Stimulated activated CD8-positive, alpha-beta memory T cell treated with anti-CD3 and anti-CD28 coated beads, Interleukin-7, amount 100 ng/mL, for 1 hour (primary cell): ENCODE measurements around the gene RPS18.
"Not testable (repeated sequence)": the region's sequence is repeated elsewhere in the genome, so short reads cannot be mapped to it uniquely, and the experiment has no call there.

ENCODE experiments used
- DNase-seq, 2 donors: peaks; one replicate each; pipeline ENCODE4 v3.0.0-alpha.2; 2020; ENCODE audit warnings: low read depth in 2 of 2

The RPS18 gene

DNA sequence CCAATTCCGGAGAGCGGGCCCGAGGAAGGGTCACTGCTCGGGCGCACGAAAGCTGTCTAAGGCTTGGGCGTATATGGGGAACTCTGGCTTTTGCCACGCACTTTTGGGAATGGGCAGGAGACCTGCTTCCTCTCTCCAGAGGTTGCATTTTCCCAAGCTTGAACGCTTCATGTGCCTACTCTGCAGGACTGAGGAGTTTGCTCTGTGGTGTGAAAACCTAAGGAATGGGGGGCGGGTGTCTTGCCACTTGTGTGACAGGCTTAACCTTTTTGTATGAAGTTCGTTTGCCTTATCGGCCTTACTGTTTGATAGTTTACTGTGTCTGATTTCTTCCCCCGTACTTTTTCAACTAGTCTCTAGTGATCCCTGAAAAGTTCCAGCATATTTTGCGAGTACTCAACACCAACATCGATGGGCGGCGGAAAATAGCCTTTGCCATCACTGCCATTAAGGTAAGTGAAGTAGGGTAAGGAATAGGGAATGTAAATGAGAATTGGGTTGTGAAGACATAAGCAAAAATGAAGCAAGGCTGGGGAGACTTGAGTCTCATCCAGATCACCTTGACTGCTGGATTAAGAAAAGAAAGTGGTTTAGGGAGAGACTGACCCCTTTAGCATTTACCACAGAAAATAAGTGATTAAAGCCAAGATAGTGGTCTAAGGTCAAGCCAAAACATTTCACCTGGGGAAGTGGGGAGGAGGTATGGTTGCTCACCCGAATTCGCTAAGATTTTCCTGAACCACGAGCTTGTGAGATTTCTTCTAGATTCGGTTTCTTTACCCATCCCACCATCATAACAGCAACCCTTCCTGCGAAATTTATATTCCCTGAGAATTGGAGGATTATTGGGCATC, 627 bp downstream of the RPS18 start:
- no peak for DNase-seq

- DNase-seq: no peak
Observed at GRCh38 chr6:33273129-33273923, 1.5 kb downstream of the RPS18 start.

- DNase-seq: no peak
Observed at GRCh38 chr6:33273924-33274902, 2.3 kb downstream of the RPS18 start.

- not testable (repeated sequence) for DNase-seq
Observed at GRCh38 chr6:33275795-33276580, 4.1 kb downstream of the RPS18 start.

DNA sequence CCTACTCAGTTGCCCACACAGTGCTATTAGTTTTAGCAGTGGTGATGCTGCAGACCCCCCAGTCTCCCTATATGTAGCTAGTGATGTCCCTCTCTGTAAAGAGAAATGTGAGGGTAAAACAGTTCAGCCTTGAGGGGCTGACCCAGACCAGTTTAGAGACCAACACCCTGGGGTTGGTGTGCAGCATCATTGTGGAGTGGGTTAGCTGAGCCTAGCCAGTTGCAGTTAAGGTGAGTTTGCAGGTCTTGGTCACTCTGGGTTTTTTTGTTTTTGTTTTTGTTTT, 4.6 kb downstream of the RPS18 start:
- DNase-seq: no peak

- peak in 1 of 2 donors; percentile 46 for DNase-seq
Observed at GRCh38 chr6:33276864-33277662, 5.2 kb downstream of the RPS18 start, which contains the start of gene B3GALT4. Gene B3GALT4 (plus strand): TSS chr6:33277123. CDS start chr6:33277420, 297 bp downstream.

DNA sequence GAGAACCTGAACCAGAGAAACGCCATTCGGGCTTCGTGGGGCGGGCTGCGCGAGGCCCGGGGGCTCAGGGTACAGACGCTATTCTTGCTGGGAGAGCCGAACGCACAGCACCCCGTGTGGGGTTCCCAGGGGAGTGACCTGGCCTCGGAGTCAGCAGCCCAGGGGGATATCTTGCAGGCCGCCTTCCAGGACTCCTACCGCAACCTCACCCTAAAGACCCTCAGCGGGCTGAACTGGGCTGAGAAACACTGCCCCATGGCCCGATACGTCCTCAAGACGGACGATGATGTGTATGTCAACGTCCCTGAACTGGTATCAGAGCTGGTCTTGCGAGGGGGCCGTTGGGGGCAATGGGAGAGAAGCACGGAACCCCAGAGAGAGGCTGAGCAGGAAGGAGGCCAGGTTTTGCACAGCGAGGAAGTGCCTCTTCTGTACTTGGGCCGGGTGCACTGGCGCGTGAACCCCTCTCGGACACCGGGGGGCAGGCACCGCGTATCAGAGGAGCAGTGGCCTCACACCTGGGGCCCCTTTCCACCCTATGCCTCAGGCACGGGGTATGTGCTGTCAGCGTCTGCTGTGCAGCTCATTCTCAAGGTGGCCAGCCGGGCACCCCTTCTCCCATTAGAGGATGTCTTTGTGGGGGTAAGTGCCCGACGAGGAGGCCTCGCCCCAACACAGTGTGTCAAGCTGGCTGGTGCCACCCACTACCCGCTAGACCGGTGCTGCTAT, 6.0 kb downstream of the RPS18 start:
- no peak for DNase-seq

DNA sequence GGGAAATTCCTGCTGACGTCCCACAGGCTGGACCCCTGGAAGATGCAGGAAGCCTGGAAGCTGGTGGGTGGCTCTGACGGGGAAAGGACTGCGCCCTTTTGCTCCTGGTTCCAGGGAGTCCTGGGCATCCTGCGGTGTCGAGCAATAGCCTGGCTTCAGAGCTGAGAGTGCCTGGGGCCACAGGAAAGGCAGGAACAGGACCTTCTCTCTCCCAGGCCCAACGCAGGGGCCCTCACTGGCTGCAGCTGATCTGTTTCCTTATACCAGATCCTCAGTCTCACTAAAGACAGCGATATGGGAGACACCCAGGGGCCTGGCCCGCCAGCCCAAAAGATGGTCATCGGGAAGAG, 6.5 kb downstream of the RPS18 start:
- no peak for DNase-seq

DNA sequence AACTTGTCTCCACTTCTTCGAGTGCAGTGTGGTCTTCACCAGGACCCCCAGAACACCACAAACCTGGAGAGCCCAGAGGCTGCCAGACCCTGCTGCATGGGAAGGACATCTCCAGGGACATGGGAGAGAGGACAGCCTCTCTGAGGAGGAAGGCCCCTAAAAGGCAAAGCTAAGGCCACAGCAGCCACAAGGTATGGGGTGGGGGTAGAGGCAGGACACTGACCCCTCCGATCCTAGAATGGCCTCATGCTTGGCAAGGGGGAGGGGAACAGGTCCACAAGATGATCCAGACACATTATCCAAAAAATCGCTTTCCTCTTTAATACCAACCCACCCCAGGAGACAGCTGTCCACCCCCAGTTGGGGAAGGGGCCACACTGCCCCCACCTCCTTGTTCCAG, 6.9 kb downstream of the RPS18 start:
- DNase-seq: no peak

DNA sequence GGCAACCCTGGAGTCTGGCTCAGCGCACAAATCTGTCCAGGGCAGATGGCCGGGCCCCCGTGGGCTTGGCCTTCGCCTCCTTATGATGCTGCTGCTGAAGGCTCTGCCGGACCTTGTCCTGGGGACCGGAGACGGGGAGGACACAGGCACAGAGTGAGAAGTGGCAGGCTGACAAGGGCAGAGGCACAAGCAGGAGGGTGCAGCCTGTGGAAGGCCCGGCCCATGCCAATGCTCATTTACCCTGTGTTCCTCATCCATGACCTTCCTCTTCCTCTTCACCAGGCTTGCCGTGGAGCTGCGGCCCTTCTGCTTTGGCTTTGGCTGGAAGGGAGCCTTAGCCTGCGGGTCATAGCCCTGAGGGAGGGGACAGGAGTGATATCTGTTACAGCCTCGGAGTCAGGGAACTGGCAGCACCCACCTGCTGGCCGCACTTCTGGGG, 7.4 kb downstream of the RPS18 start:
- no peak for DNase-seq

DNA sequence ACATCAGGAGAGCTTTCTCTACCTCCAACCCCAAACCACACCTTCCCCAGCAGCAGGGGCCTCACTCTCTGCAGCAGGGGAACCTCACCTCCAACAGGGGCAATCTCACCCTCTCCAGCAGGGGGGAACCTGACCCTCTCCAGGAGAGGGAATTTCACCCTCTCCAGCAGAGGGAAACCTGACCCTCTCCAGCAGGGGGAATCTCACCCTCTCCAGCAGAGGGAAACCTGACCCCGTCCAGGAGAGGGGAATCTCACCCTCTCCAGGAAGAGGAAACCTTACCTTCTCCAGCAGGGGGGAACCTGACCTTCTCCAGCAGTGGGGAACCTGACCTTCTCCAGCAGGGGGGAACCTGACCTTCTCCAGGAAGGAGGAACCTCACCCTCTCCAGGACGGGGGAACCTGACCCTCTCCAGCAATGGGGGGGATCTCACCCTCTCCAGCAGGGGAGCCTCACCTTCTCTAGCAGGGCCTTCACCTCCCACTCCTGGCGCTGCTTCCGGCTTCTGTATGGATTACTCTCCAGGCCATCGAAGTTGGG, 8.2 kb downstream of the RPS18 start:
- DNase-seq: no peak

DNA sequence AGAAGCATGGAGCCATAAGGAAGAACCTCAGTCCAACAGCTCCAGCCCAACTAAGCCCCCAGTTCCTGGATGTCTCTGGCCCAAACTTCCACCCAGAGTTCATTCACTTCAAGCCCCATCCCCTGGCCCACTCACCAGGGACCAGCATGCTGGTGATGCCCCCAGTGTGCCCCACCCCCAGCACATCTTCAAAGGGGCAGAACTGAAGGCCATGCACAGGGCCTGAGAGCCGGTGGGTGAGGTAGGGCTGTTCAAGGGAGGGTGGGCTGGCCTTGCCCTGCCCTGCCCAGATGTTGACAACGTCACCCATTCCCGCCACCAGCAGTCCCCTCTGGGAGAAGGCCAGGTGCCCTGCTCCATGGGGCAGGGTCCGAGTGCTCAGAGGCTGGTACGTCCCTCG, 8.7 kb downstream of the RPS18 start:
- DNase-seq: no peak

GRCh38 chr6:33285214-33285613, 13.3 kb downstream of the RPS18 start:
- not testable (repeated sequence) for DNase-seq

GRCh38 chr6:33286946-33287914, 15.4 kb downstream of the RPS18 start:
- no peak for DNase-seq

DNA sequence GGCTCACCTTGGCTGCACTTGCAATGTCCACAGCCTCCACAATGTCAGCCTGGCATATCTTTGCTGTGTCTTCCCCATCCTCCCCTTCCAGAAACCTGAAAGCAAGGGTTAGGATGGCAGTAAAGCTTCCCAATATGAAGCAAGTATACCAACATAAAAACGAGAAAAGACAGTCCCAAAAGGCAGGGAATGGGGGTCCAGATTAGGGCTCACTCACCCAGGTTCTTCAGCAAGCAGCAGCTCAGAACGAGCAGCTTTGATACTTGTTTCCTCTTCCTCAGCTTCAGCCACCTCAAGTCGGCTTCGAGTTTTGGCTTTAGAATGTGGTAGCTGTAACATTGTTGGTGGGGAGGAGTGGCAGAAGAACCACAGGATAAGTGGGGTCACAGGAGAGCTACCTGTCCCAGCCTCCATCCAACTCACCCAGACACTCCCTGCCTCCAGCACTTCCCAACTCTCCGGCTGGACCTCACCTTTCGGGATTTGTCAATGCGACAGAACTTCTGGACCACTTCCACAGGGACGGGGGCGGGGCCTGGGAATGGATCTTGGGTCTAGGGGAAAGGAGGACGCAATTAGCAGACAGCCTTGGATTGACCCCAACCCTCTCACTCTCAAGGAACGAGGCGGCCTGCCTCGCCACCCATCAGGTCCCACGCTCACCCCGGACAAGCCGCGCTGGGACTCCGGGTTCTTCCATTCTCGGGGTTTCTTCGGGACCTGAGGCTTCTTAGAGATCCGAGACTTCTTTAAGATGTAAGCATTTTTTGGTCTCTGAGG, 16.5 kb downstream of the RPS18 start:
- no peak for DNase-seq

GRCh38 chr6:33288921-33289783, 17.3 kb downstream of the RPS18 start, which contains the start of the genes PFDN6 and WDR46:
Gene PFDN6 (plus strand): TSS chr6:33289601. CDS start chr6:33289857, 256 bp downstream.
Gene WDR46 (minus strand): TSS chr6:33289239. CDS start chr6:33289170, 69 bp downstream.
- DNase-seq: peak in 1 of 2 donors; percentile 60
